Glomerular endothelial cell (primary cell): ENCODE results near the gene CTDSP2. TPM values are rescaled to one million over a fixed set of nuclear protein-coding genes. Genes with fewer than 3 reads are reported as not detected.
"Not testable (repeated sequence)": the region's sequence is repeated elsewhere in the genome, so short reads cannot be mapped to it uniquely, and the experiment has no call there.

Experiments used
- DNase-seq: peaks from one replicate; pipeline ENCODE4 v3.0.0-alpha.2; 2011; ENCODE audit warnings: low read depth, low spot score; ENCODE audit errors: extremely low read depth
- total RNA-seq: library from RNA; depleted of rRNA; stranded (reverse); fragments of >200 nt; gene quantifications from 2 replicates; pipeline ENCODE4 v1.2.3, GENCODE V29; 2015

Gene CTDSP2
- total RNA-seq, 1 donor from 2014 or later: 106 TPM

DNA sequence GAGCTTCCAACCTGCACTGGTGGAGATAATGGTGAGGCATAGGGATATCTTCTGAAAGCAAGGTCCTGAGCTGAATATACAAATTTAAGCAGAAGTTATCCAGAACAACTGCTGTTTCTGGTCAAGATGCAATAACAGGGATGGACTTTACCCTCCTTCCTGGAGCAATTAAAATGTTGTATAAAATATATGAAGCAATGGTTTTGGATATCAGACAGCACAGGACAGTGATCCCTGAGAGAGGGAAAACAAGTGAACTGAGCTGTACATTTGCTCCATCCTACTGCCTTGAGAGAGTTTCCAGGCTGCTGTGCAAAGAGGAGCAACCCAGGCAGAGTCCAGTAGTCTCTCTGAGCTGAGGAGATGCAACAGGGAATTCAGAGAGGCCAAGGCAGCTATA lies 36.0 kb upstream of the CTDSP2 start:
- DNase-seq: no peak

- no peak for DNase-seq
Measured at GRCh38 chr12:57881475-57881874, 34.9 kb upstream of the CTDSP2 start.

DNA sequence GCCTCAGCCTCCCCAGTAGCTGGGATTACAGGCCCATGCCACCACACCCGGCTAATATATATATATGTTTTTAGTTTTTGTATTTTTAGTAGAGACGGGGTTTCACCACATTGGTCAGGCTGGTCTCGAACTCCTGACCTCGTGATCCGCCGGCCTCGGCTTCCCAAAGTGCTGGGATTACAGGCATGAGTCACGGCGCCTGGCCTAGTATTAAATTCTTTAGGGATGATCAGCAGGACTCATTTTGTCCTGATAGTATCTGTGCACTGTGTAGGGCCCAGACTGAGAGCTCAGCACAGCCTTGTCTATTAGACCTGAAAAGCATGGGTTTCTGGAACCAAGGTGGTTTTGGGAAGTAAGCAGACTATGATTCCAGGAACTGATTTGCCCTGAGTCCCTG lies 34.5 kb upstream of the CTDSP2 start:
- DNase-seq: not testable (repeated sequence)

- no peak for DNase-seq
Measured at GRCh38 chr12:57877876-57878275, 31.3 kb upstream of the CTDSP2 start.

GRCh38 chr12:57875753-57876547 lies 29.4 kb upstream of the CTDSP2 start:
- DNase-seq: no peak

- no peak for DNase-seq
Measured at GRCh38 chr12:57874166-57875108, 27.9 kb upstream of the CTDSP2 start.

- DNase-seq: no peak
Measured at GRCh38 chr12:57872362-57872761, 25.8 kb upstream of the CTDSP2 start.

DNA sequence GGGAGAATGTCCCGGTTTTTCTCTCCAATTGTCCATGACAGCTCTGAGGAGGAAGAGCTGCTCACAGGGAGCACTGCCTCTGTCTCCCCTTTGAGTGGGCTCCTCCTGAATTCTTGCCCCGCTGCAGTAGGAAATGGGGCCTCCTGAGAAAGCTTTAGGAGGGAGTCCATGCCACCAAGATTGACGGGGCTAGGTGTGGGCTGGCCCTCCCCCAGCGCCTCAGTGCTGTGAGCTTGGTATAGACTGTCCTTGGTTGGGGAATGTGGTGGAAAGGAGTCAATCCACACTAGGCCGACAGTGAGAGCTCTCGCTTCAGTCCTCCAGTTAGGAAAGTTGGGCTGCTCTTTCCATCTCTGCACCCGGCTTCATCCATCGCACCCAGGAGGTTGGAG lies 23.4 kb upstream of the CTDSP2 start:
- DNase-seq: no peak

DNA sequence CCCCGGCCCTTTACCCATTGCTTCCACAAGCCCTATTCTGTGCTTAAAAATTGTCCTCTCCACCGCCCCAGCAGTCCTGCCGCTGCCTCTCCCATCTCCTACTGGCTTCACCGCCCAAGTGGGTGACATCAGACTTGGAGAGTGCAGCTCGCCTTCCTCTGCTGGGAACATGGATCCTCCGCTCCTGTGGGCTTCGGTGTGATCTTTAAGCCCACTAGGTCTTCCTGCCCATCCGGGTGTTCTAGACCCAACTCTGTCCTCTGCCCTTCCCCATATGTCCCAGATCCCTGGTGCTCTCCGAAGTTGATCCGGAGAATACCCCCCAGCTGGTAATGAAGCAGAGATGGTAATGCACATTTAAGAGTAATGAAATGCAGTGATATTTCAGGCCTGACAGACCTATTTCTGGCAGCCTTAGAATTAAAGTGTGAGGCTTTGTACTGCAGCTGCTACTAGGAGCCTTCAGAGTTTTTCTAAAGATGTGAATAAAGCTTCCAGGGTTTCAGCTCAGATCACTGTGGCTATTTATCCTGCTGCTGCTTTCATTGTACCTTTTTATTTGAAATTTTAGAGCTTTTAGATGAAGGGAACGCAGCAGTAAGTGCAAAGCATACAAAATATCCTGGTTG lies 22.9 kb upstream of the CTDSP2 start:
- no peak for DNase-seq

DNA sequence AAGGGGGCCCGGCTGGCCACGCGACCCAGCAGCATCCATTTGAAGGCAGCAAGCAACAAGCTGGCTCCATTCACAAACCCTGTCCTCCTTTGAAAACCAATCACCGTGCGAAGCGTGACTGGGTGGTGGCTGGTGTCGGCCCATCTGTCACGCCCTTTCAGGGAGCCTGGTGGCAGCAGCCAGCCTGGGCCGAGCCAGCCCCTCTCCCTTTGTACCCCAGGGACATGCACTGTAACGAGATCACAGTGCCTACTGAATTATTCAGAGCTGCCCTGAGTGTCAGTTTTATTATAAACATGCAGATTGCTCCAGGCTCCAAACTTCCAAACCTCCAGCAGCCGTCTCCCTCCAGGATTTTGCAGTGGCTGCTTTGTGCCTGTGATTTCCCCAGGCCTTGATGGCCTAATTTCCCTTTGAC lies 22.3 kb upstream of the CTDSP2 start:
- DNase-seq: no peak

GRCh38 chr12:57868221-57868620 lies 21.7 kb upstream of the CTDSP2 start:
- no peak for DNase-seq

- no peak for DNase-seq
Measured at GRCh38 chr12:57866308-57867019, 19.9 kb upstream of the CTDSP2 start.

DNA sequence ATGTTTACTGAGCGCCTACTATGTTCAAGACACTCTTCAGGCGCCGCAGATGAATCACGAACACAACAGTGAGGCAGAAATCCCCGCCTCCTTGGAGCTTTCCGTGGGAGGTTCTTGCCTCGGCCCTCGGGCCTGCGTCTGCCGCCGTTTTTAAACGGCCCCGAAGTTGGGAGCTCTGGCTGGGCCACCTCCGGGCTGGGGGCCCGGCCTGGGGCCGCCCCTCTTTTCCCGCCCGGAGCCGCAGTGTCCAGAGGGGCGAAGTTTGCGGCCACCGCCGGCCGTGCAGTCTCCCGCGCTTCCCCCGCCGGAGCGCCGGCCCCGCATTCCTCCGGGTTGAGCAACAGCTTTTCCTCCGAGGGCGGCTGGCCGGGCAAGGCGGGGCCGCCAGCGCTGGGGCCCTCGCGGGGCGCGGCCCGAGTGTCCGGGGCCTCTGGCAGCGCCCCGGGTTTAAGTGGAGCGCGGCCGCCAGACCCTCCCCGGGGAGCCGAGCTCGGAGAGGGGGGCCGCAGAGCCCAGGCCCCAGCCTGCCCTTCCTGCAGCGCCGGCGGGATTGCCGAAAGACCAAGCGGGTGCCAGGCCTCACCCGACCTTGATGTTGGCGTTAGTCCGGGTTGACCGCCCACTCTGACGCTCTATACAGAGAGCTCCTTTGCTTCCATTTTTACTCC lies 18.7 kb upstream of the CTDSP2 start:
- no peak for DNase-seq

GRCh38 chr12:57864442-57865083 lies 18.0 kb upstream of the CTDSP2 start:
- DNase-seq: no peak

DNA sequence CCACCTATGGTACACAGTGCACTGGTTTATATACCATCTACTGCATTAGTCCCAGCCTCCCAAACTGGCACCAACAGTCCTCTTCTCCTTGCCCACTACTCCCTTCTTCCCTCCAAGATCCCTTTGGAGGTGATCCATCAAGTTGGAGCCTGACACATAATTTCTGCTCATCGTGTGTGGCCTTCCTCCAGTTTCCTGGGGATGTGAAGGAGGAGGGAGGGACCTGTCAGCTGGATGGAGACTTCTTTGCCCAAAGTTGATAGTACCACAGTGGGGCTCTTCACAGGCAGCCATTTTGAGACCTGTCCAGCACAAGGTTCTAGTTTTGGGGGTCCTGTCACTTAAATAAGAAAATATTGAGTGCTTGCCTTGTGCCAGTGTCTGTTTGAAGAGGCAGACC lies 17.1 kb upstream of the CTDSP2 start:
- no peak for DNase-seq

GRCh38 chr12:57861967-57862366 lies 15.4 kb upstream of the CTDSP2 start:
- DNase-seq: no peak

- DNase-seq: not testable (repeated sequence)
Measured at GRCh38 chr12:57860883-57861282, 14.4 kb upstream of the CTDSP2 start.

DNA sequence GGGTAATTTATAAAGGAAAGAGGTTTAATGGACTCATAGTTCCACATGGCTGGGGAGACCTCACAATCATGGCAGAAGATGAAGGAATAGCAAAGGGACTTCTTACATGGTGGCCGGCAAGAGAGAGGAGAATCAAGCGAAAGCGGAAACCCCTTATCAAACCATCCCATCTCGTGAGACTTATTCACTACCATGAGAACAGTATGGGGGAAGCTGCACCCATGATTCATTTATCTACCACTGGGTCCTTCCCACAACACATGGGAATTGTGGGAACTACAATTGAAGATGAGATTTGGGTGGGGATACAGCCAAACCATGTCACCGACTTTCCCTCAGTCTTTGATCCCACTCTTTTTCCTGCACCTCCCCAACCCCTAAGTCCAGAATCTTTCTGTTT lies 12.6 kb upstream of the CTDSP2 start:
- DNase-seq: no peak

DNA sequence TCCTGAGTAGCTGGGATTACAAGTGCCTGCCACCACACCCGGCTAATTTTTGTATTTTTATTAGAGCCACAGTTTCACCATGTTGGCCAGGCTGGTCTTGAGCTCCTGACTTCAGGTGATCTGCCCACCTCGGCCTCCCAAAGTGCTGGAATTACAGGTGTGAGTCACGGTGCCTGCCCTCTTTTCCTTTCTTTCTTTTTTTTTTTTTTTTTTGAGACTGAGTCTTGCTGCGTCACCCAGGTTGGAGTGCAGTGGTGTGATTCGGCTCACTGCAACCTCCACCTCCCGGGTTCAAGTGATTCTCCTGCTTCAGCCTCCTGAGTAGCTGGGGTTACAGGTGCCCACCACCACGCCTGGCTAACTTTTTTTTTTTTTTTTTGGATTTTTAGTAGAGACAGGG lies 11.6 kb upstream of the CTDSP2 start:
- not testable (repeated sequence) for DNase-seq

DNA sequence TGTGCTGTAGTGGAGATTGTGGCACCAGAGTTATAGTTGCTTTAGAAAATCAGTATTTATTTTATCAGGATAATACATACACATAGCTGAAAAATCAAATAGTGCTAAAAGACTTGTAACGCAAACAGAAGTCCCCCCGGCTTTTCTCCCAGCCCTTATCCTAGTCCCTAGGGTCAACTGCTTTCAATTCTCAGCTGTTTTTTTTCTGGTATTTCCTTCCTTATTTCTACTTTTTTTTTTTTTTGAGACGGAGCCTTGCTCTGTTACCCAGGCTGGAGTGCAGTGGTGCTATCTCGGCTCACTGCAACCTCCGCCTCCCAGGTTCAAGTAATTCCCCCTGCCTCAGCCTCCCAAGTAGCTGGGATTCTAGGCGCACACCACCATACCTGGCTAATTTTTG lies 8.4 kb upstream of the CTDSP2 start:
- DNase-seq: no peak
